Measurements from ENCODE around the gene S100Z. TPM values are rescaled to one million over a fixed set of nuclear protein-coding genes. Genes with fewer than 3 reads are reported as not detected.
"Not testable (repeated sequence)": the region's sequence is repeated elsewhere in the genome, so short reads cannot be mapped to it uniquely, and the experiment has no call there.

Gene S100Z
- total RNA-seq, 2 donors from 2014 or later = not detected

- H3K4me1 Mint-ChIP-seq (ENCODE audit: low read depth in 2 of 2) = no peaks in the 10 kb centered on the region
- ATAC-seq (peak; percentile 58 to 74), DNase-seq (ENCODE audit: low spot score) (no peak)
- peaks cover 2 to 10% of the 10 kb centered on the region in 2 donors for H3K27me3 Mint-ChIP-seq
- H3K9me3 Mint-ChIP-seq = no peaks in the 10 kb centered on the region
- H3K36me3 Mint-ChIP-seq = no peaks in the 10 kb centered on the region
- H3K27ac Mint-ChIP-seq = no peak overlapping the region
- H3K4me3 Mint-ChIP-seq = no peak overlapping the region
These were observed 18.2 kb downstream of the S100Z start for GRCh38 chr5:76867827-76868693.

- ATAC-seq (no peak), DNase-seq (ENCODE audit: low spot score) (no peak)
- no peaks in the 10 kb centered on the region for H3K4me1 Mint-ChIP-seq (ENCODE audit: low read depth in 2 of 2)
- H3K27ac Mint-ChIP-seq = no peak overlapping the region
- peaks cover 5 to 10% of the 10 kb centered on the region in 2 donors for H3K27me3 Mint-ChIP-seq
- no peaks in the 10 kb centered on the region for H3K9me3 Mint-ChIP-seq
- no peaks in the 10 kb centered on the region for H3K36me3 Mint-ChIP-seq
- H3K4me3 Mint-ChIP-seq = no peak overlapping the region
These were observed 20.2 kb downstream of the S100Z start for GRCh38 chr5:76870046-76870445.

- Mint-ChIP-seq H3K9me3 (no peaks in the 10 kb centered on the region), H3K27me3 (peaks cover 3 to 6% of the 10 kb centered on the region in 2 donors), H3K4me3 (no peak overlapping the region), H3K36me3 (no peaks in the 10 kb centered on the region), H3K4me1 (ENCODE audit: low read depth in 2 of 2) (no peaks in the 10 kb centered on the region), H3K27ac (no peak overlapping the region)
- ATAC-seq (no peak), DNase-seq (ENCODE audit: low spot score) (no peak)
These were observed 24.3 kb downstream of the S100Z start for GRCh38 chr5:76874088-76874581.

GRCh38 chr5:76888733-76889300 is 39.0 kb downstream of the S100Z start:
- no peak for ATAC-seq
- no peaks in the 10 kb centered on the region for H3K36me3 Mint-ChIP-seq
- peaks cover 21 to 26% of the 10 kb centered on the region in 2 donors for H3K27me3 Mint-ChIP-seq
- no peak overlapping the region for H3K27ac Mint-ChIP-seq
- DNase-seq (ENCODE audit: low spot score) = no peak
- H3K9me3 Mint-ChIP-seq = no peaks in the 10 kb centered on the region
- H3K4me3 Mint-ChIP-seq = no peak overlapping the region
- H3K4me1 Mint-ChIP-seq (ENCODE audit: low read depth in 2 of 2) = no peaks in the 10 kb centered on the region

GRCh38 chr5:76893294-76893693 is 43.5 kb downstream of the S100Z start:
- no peaks in the 10 kb centered on the region for H3K4me1 Mint-ChIP-seq (ENCODE audit: low read depth in 2 of 2)
- no peak for DNase-seq (ENCODE audit: low spot score)
- no peak overlapping the region for H3K4me3 Mint-ChIP-seq
- peaks cover 6% of the 10 kb centered on the region for H3K36me3 Mint-ChIP-seq
- ATAC-seq = no peak
- H3K27me3 Mint-ChIP-seq = peaks cover 16 to 24% of the 10 kb centered on the region in 2 donors
- H3K9me3 Mint-ChIP-seq = no peaks in the 10 kb centered on the region
- no peak overlapping the region for H3K27ac Mint-ChIP-seq

GRCh38 chr5:76896196-76896595 is 46.4 kb downstream of the S100Z start:
- H3K9me3 Mint-ChIP-seq = peaks cover 14% of the 10 kb centered on the region
- ATAC-seq (no peak), DNase-seq (ENCODE audit: low spot score) (no peak)
- peaks cover 24% of the 10 kb centered on the region for H3K36me3 Mint-ChIP-seq
- no peak overlapping the region for H3K4me3 Mint-ChIP-seq
- peaks cover 24 to 33% of the 10 kb centered on the region in 2 donors for H3K27me3 Mint-ChIP-seq
- no peak overlapping the region for H3K27ac Mint-ChIP-seq
- no peaks in the 10 kb centered on the region for H3K4me1 Mint-ChIP-seq (ENCODE audit: low read depth in 2 of 2)

- no peak for DNase-seq (ENCODE audit: low spot score)
These were observed 51.7 kb downstream of the S100Z start for GRCh38 chr5:76901522-76901921.

GRCh38 chr5:76908166-76908565 is 58.4 kb downstream of the S100Z start:
- no peak overlapping the region for H3K27ac Mint-ChIP-seq
- no peak overlapping the region for H3K4me3 Mint-ChIP-seq
- H3K9me3 Mint-ChIP-seq = no peaks in the 10 kb centered on the region

More at GRCh38 chr5:76901522-76901921, 51.7 kb downstream of the S100Z start:
- Mint-ChIP-seq H3K27ac (no peak overlapping the region), H3K4me1 (ENCODE audit: low read depth in 2 of 2) (no peaks in the 10 kb centered on the region), H3K27me3 (peaks cover 12 to 22% of the 10 kb centered on the region in 2 donors), H3K9me3 (peaks cover 14% of the 10 kb centered on the region), H3K36me3 (peaks cover 22% of the 10 kb centered on the region), H3K4me3 (no peak overlapping the region)
- ATAC-seq = peak in 1 of 2 donors; percentile 61

GRCh38 chr5:76910344-76910933 is 60.6 kb downstream of the S100Z start:
- H3K4me3 Mint-ChIP-seq; DNase-seq (ENCODE audit: low spot score); H3K9me3 Mint-ChIP-seq; H3K4me1 Mint-ChIP-seq (ENCODE audit: low read depth in 2 of 2); H3K36me3 Mint-ChIP-seq; ATAC-seq; H3K27ac Mint-ChIP-seq: not testable (repeated sequence)
- H3K27me3 Mint-ChIP-seq = peaks cover 5 to 14% of the 10 kb centered on the region in 2 donors

More at GRCh38 chr5:76908166-76908565, 58.4 kb downstream of the S100Z start:
- Mint-ChIP-seq H3K36me3 (no peaks in the 10 kb centered on the region), H3K4me1 (ENCODE audit: low read depth in 2 of 2) (no peaks in the 10 kb centered on the region), H3K27me3 (peaks cover 5 to 14% of the 10 kb centered on the region in 2 donors)
- DNase-seq (ENCODE audit: low spot score) = no peak
- ATAC-seq = no peak

GRCh38 chr5:76914671-76915070 is 64.9 kb downstream of the S100Z start:
- H3K9me3 Mint-ChIP-seq; ATAC-seq; H3K27me3 Mint-ChIP-seq; H3K4me3 Mint-ChIP-seq; H3K4me1 Mint-ChIP-seq (ENCODE audit: low read depth in 2 of 2); H3K36me3 Mint-ChIP-seq; H3K27ac Mint-ChIP-seq; DNase-seq (ENCODE audit: low spot score): not testable (repeated sequence)

- H3K27ac Mint-ChIP-seq = no peak overlapping the region
- no peak overlapping the region for H3K4me3 Mint-ChIP-seq
- H3K27me3 Mint-ChIP-seq = no peaks in the 10 kb centered on the region
- no peaks in the 10 kb centered on the region for H3K9me3 Mint-ChIP-seq
- ATAC-seq = no peak
- H3K4me1 Mint-ChIP-seq (ENCODE audit: low read depth in 2 of 2) = no peaks in the 10 kb centered on the region
- H3K36me3 Mint-ChIP-seq = no peaks in the 10 kb centered on the region
- no peak for DNase-seq (ENCODE audit: low spot score)
These were observed 68.7 kb downstream of the S100Z start for GRCh38 chr5:76918539-76918938.

- ATAC-seq = no peak
- no peak overlapping the region for H3K4me3 Mint-ChIP-seq
These were observed 70.7 kb downstream of the S100Z start for GRCh38 chr5:76920491-76920890.

GRCh38 chr5:76926329-76927105 is 76.7 kb downstream of the S100Z start:
- Mint-ChIP-seq H3K27me3 (peaks cover 9 to 19% of the 10 kb centered on the region in 2 donors), H3K27ac (no peak overlapping the region), H3K36me3 (no peaks in the 10 kb centered on the region), H3K4me1 (ENCODE audit: low read depth in 2 of 2) (no peaks in the 10 kb centered on the region), H3K9me3 (no peaks in the 10 kb centered on the region), H3K4me3 (no peak overlapping the region)
- ATAC-seq (no peak), DNase-seq (ENCODE audit: low spot score) (no peak)

More at GRCh38 chr5:76920491-76920890, 70.7 kb downstream of the S100Z start:
- peaks cover 2 to 6% of the 10 kb centered on the region in 2 donors for H3K27me3 Mint-ChIP-seq
- no peak for DNase-seq (ENCODE audit: low spot score)
- no peaks in the 10 kb centered on the region for H3K36me3 Mint-ChIP-seq
- H3K4me1 Mint-ChIP-seq (ENCODE audit: low read depth in 2 of 2) = no peaks in the 10 kb centered on the region
- H3K27ac Mint-ChIP-seq = no peak overlapping the region
- H3K9me3 Mint-ChIP-seq = no peaks in the 10 kb centered on the region
